SKM-1 (cell line): ENCODE data around the gene MAPK11.
A peak's percentile ranks its signal among the peaks of the same experiment; 100 is the strongest.

Experiments
- DNase-seq: peaks from one replicate; lab custom pipeline; 2025; ENCODE audit not compliant: unreplicated experiment; lab: John Stamatoyannopoulos, UW

MAPK11 gene

GRCh38 chr22:50308597-50308935 is 38.4 kb upstream of the MAPK11 start:
- peak; percentile 66 for DNase-seq

- DNase-seq = no peak
Observed at GRCh38 chr22:50307890-50308596, 37.9 kb upstream of the MAPK11 start.

GRCh38 chr22:50306753-50307749 is 36.9 kb upstream of the MAPK11 start, which contains the start of gene PLXNB2:
PLXNB2 (minus strand) TSS chr22:50307646; CDS start chr22:50290584, 17,062 bp downstream.
- DNase-seq = peak; percentile 66

- DNase-seq = peak; percentile 18
Observed at GRCh38 chr22:50305923-50306566, 35.9 kb upstream of the MAPK11 start.

GRCh38 chr22:50305393-50305922 is 35.3 kb upstream of the MAPK11 start:
- no peak for DNase-seq

- peak; percentile 55 for DNase-seq
Observed at GRCh38 chr22:50304528-50305392, 34.6 kb upstream of the MAPK11 start.

GRCh38 chr22:50303848-50304527 is 33.8 kb upstream of the MAPK11 start:
- peak; percentile 8 for DNase-seq

GRCh38 chr22:50303515-50303847 is 33.3 kb upstream of the MAPK11 start:
- no peak for DNase-seq

- no peak for DNase-seq
Observed at GRCh38 chr22:50302564-50302963, 32.4 kb upstream of the MAPK11 start.

GRCh38 chr22:50302041-50302541 is 31.9 kb upstream of the MAPK11 start:
- no peak for DNase-seq

- DNase-seq = no peak
Observed at GRCh38 chr22:50301581-50301991, 31.4 kb upstream of the MAPK11 start.

GRCh38 chr22:50300620-50301257 is 30.6 kb upstream of the MAPK11 start:
- no peak for DNase-seq

GRCh38 chr22:50299785-50300619 is 29.8 kb upstream of the MAPK11 start:
- DNase-seq = no peak

- no peak for DNase-seq
Observed at GRCh38 chr22:50298937-50299784, 29.0 kb upstream of the MAPK11 start.

GRCh38 chr22:50298266-50298637 is 28.1 kb upstream of the MAPK11 start:
- DNase-seq = no peak

- no peak for DNase-seq
Observed at GRCh38 chr22:50297510-50298265, 27.5 kb upstream of the MAPK11 start.
